Measurements from ENCODE around the gene MUSK.

The MUSK gene

DNA sequence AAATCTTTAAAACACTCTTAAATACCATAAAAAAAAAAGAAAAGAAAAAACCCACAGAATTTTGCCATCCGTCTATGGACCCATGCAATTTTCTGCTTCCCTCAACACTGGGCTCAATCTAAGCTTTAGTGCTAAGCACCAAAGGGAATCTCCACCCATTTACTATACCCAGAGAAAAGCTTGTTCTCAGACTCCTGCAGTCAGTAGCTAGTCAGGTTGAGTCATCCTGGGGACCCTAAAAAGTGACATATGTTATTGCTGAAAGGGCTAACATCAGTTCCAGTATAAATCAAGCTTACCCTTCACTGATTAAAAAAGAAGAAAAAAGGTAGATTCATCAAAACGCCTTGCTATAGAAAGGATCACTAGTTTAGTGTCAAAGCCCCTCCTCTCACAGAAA lies 177.6 kb downstream of the MUSK start:
- Histone ChIP-seq H3K79me2 (ENCODE audit: insufficient read depth, low read depth) (no peaks in the 10 kb centered on the region), H3K36me3 (ENCODE audit: insufficient read depth) (no peaks in the 10 kb centered on the region), H3K4me3 (IDR thresholded peaks at IDR 0.05; ENCODE audit: insufficient read depth, low read depth, low read length) (no peak overlapping the region), H3K4me1 (ENCODE audit: low read depth, poor library complexity, severe bottlenecking) (no peaks in the 10 kb centered on the region), H4K20me1 (ENCODE audit: insufficient read depth) (no peaks in the 10 kb centered on the region), H3K27me3 (ENCODE audit: insufficient read depth, low read depth) (no peaks in the 10 kb centered on the region), H3K4me2 (no peak overlapping the region), H3K9ac (no peak overlapping the region), H2AFZ (ENCODE audit: low read depth) (no peak overlapping the region), H3K27ac (no peak overlapping the region)
- TF ChIP-seq CTCF (conservative IDR thresholded peaks at IDR 0.05; ENCODE audit: low read depth, low read length): no peak

GRCh38 chr9:110847671-110848070 lies 179.1 kb downstream of the MUSK start:
- Histone ChIP-seq H3K4me3 (IDR thresholded peaks at IDR 0.05; ENCODE audit: insufficient read depth, low read depth, low read length) (no peak overlapping the region), H3K4me1 (ENCODE audit: low read depth, poor library complexity, severe bottlenecking) (no peaks in the 10 kb centered on the region), H3K27ac (no peak overlapping the region), H3K36me3 (ENCODE audit: insufficient read depth) (no peaks in the 10 kb centered on the region), H2AFZ (ENCODE audit: low read depth) (no peak overlapping the region), H4K20me1 (ENCODE audit: insufficient read depth) (no peaks in the 10 kb centered on the region), H3K79me2 (ENCODE audit: insufficient read depth, low read depth) (no peaks in the 10 kb centered on the region), H3K4me2 (no peak overlapping the region), H3K9ac (no peak overlapping the region), H3K27me3 (ENCODE audit: insufficient read depth, low read depth) (no peaks in the 10 kb centered on the region)
- TF ChIP-seq CTCF (conservative IDR thresholded peaks at IDR 0.05; ENCODE audit: low read depth, low read length): no peak

GRCh38 chr9:110850401-110851135 lies 182.0 kb downstream of the MUSK start:
- Histone ChIP-seq H4K20me1 (ENCODE audit: insufficient read depth) (no peaks in the 10 kb centered on the region), H3K4me1 (ENCODE audit: low read depth, poor library complexity, severe bottlenecking) (no peaks in the 10 kb centered on the region), H3K9ac (no peak overlapping the region), H3K4me3 (IDR thresholded peaks at IDR 0.05; ENCODE audit: insufficient read depth, low read depth, low read length) (no peak overlapping the region), H3K27ac (no peak overlapping the region), H3K79me2 (ENCODE audit: insufficient read depth, low read depth) (no peaks in the 10 kb centered on the region), H3K4me2 (no peak overlapping the region), H2AFZ (ENCODE audit: low read depth) (no peak overlapping the region), H3K36me3 (ENCODE audit: insufficient read depth) (no peaks in the 10 kb centered on the region), H3K27me3 (ENCODE audit: insufficient read depth, low read depth) (no peaks in the 10 kb centered on the region)
- no peak for TF ChIP-seq CTCF (conservative IDR thresholded peaks at IDR 0.05; ENCODE audit: low read depth, low read length)
